GM18502 (cell line): Measurements from ENCODE around the gene FUS.
"Not testable (repeated sequence)": the region's sequence is repeated elsewhere in the genome, so short reads cannot be mapped to it uniquely, and the experiment has no call there.

Experiments
- ATAC-seq: cut with Tn5 transposase; IDR thresholded peaks from one replicate; pipeline ENCODE4 v1.9.1; 2021; ENCODE audit warnings: mild to moderate bottlenecking; ENCODE audit not compliant: unreplicated experiment, poor library complexity

FUS gene

GRCh38 chr16:31179747-31180459 lies at the start of gene FUS:
Gene FUS (plus strand): TSS chr16:31180139. CDS start chr16:31180215, 76 bp downstream.
- ATAC-seq: peak; percentile 58

DNA sequence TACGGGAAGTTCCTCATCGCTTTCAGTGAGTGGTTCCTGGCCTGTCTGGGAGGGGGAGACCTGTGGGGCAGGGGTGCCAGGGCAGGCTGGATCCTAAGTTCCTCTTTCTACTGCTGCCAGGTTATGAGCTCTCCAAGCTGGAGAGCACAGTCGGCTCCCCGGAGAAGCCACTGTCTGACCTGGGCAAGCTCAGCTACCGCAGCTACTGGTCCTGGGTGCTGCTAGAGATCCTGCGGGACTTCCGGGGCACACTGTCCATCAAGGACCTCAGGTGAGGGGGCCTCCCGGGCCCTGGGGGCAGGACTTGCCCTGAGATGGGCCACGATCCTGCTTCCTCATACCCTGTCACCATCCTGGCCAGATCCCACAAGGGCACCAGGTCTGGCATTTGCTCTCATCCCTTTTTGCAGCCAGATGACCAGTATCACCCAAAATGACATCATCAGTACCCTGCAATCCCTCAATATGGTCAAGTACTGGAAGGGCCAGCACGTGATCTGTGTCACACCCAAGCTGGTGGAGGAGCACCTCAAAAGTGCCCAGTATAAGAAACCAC lies 49.5 kb upstream of the FUS start:
- no peak for ATAC-seq

- ATAC-seq: no peak
Measured at GRCh38 chr16:31130899-31131298, 49.0 kb upstream of the FUS start.

- no peak for ATAC-seq
Measured at GRCh38 chr16:31131416-31131815, 48.5 kb upstream of the FUS start.

DNA sequence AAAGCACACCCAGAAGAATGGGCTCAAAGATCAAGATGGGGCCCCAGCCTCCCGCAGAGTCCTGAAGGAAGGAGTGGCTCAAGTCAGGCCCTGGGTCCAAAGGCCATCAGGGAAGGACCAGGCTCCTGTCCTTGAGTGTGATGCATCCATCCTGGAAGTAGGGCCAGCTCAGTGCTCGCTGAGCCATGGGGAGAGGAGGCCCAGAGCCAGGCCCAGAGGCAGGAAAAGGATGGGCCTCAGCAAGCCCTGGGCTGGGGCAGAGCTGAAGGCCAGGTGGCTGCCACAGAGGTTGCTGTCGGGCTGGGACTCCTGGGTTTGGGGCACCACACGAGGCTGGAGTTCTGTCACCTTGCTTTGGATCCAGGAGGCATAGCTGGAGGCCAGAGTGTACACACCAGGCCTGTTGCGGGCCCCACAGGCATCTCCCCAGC lies 48.1 kb upstream of the FUS start:
- ATAC-seq: no peak

- no peak for ATAC-seq
Measured at GRCh38 chr16:31132303-31132979, 47.5 kb upstream of the FUS start.

DNA sequence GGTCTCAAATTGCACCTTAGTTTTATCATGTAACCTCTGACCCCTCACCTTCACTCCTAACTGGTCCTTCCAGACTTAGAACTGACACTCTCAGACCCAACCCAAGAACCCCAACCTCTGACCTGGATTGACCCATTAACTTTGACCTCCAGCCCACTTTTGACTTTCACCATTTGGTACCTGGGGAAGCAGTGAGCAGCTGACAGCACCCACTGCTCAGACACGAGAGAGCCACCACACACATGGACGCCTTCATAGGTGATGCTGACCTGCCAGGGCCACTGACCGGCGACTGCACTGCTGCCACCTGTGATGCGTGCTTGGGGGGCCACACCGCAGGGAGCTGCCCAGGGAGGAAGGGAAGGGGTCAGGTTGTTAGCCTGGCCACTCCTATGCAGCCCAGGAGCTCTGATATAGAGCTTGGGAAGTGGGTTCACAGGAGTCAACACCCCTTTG lies 46.9 kb upstream of the FUS start:
- ATAC-seq: no peak

- no peak for ATAC-seq
Measured at GRCh38 chr16:31134091-31134571, 45.8 kb upstream of the FUS start.

GRCh38 chr16:31134625-31135534 lies 45.1 kb upstream of the FUS start:
- no peak for ATAC-seq

GRCh38 chr16:31135535-31136286 lies 44.2 kb upstream of the FUS start, which contains the start of gene PRSS8:
Gene PRSS8 (minus strand): TSS chr16:31135727. CDS start chr16:31135498, 229 bp downstream.
- ATAC-seq: no peak

DNA sequence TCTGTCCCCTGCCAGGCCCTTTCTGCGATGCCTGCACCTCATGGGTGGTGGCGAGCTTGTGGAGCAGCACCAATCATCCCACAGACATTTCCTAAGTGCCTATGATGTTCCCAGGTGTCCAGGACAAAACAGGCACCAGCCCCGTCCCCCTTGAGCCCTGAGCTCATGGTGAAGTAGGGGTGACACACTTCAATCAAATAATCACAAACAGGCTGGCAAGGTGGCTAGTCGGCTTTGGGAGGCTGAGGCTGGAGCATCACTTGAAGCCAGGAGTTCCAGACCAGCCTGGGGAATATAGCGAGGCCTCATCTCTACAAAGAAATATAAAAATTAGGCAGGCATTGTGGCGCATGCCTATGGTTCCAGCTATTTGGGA lies 43.7 kb upstream of the FUS start:
- no peak for ATAC-seq

DNA sequence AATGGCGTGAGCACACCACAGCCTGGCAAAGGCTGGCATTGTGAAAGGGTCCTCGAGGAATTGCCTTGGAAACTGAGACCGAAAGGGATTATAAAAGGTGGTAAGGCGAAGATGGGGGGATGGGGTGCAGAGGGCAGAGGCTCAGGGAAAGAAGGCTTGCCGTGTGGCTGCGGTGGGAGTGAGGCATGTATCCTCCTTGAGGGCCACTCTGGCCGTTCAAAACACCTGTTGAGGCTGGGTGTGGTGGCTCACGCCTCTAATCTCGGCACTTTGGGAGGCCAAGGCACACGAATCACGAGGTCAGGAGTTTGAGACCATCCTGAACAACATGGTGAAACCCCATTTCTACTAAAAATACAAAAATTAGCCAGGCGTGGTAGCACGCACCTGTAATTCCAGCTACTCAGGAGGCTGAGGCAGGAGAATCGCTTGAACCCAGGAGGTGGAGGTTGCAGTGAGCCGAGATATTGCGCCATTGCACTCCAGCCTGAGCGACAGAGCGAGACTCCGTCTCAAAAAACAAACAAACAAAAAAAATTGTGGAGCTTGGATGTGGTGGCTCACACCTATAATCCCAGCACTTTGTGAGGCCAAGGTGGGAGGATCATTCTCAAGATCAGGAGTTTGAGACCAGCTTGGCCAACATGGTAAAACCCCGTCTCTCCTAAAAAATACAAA lies 43.0 kb upstream of the FUS start:
- ATAC-seq: not testable (repeated sequence)

DNA sequence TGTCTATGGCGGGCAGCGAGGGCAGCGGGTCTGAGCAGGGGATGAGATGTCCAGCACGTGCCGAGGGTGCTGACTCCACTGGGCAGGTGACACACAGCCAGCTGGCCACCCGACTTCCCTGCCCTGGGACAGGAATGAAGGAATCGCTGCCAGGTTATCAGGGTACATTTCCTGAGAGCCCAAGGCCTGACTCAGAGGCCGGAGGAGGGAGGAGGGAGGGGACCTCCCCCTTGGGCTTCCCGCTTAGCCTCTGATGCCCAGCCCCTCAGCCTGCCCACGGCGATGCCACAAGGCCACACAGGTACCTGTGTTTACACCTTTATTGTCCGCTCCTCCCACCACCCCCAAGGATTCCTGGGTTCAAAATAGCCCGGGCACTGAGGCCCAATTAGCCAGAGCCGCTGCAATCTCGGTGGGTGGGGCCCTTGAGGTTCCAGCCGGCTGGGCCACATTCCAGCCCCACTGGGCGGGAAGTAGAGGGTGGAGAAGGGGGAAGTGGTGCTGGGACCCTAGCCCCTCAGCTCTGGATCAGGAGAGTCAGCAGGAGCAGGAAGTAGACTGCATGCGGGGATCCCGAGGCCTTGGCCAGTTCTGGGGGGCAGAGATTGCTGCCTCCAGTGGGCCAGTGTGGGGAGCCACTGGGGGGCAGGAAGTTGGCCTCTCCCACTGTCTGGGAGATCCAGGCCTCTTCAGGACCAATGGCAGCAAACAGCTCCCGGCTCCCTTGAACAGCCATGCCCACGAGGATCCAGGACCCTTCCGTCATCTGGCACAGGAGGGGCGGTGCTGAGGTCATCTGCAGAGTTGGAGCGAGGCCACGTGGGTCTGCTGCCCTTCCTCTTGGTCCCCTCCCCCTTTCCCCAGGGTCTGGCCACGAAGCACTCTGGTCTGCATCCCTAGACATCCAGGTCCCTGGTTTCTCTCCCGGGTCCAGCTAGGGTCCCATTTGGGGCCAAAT lies 41.0 kb upstream of the FUS start:
- ATAC-seq: no peak

GRCh38 chr16:31141071-31141469 lies 38.9 kb upstream of the FUS start:
- not testable (repeated sequence) for ATAC-seq

- ATAC-seq: no peak
Measured at GRCh38 chr16:31141489-31142108, 38.3 kb upstream of the FUS start.

- peak; percentile 92 for ATAC-seq
Measured at GRCh38 chr16:31142109-31143010, 37.6 kb upstream of the FUS start.
